CD4-positive, alpha-beta T cell treated with Interleukin-21 for 1 hour (primary cell): ENCODE measurements around the gene GP9.

Source experiments
- DNase-seq: peaks from one replicate; pipeline ENCODE4 v3.0.0-alpha.2; 2020

GP9 gene

DNA sequence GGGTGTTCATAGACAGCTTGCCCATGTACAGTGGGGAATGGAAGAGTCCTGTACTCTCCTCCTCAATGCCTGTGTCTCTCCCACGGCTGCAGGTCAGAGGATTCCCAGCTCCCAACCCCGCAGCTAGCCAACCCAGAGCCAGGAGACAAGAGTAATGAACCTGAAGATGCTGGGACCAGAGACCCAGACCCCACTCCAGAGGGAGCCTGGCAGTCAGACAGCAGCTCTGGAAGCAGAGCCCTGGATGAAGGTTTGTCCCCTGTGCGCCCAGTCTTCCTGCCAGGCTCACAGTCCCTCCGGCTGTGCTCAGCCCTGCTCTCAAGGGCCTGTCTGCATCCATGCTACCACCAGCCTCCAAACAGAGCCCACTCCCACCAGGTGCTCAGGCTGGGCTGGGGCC, 30.0 kb upstream of the GP9 start:
- DNase-seq = no peak

DNA sequence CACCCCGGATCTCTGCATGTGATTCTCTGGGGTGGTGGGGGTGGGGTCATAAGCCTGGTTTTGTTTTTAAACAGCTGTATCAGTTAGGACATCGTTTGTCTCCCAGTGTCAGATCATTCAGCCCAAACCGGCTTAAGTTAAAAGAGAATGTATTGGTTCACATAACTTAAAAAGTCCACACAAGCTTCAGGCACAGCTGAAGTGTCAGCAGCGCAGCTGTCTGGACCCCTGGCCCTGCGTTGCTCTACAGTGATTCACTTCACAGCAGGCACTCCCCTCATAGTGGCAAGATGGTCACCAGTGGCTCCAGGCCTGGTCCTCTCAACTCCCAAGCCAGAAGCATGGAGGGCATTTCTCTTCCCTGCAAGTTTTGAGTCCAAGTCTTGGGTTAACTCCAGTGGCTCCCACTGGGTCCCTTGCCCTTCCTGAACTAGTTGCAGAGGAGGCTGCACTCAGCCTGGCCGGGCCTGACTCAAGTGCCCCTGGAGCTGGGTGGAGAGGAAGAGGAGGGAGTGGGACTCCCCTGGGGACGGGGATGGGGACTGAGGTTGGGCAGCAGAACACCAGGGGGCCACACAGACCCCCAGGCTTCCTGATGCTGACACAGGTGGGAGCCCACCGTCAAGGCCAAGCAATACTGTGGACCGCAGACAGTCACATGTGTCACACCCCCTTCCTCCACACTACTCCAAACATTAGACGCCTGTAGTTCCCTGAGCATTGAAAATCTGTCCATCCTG, 28.9 kb upstream of the GP9 start:
- DNase-seq = no peak

DNA sequence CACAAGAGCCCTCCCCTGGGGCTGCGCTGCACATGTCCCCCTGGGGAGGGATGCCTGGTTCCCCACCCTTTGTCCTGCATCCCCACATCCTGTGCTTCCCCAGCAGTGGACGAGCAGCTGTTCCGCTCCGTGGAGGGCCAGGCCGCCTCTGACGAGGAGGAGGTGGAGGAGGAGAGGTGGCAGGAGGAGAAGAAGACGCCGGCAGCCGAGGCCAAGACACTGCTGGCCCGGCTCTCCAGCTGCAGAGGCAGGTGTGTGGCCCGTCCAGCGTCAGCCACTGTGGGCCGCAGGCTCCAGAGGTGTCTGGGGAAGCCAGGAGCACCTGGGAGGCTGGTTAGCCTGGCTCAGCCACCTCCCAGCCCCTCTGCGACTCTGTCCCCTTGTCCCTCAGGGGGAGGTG, 27.9 kb upstream of the GP9 start:
- DNase-seq = no peak

DNA sequence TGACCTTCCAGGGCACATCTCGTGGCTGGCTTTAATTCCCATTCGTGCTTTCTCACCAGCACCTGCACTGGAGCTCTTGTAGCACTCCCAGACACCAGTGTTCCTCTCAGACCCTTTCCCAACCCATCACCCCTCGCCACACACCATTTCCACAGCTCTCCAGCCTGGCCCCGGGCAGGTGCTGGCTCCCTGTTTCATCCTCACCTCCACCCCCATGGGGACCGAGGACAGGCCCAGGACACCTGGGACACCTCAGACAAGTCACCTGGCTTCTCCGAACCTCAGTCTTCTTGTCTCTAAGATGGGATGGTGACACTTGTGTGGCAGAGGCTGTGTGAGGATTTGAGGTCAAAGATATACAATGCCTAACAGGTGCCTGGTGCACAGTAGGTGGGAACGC, 27.4 kb upstream of the GP9 start:
- no peak for DNase-seq

DNA sequence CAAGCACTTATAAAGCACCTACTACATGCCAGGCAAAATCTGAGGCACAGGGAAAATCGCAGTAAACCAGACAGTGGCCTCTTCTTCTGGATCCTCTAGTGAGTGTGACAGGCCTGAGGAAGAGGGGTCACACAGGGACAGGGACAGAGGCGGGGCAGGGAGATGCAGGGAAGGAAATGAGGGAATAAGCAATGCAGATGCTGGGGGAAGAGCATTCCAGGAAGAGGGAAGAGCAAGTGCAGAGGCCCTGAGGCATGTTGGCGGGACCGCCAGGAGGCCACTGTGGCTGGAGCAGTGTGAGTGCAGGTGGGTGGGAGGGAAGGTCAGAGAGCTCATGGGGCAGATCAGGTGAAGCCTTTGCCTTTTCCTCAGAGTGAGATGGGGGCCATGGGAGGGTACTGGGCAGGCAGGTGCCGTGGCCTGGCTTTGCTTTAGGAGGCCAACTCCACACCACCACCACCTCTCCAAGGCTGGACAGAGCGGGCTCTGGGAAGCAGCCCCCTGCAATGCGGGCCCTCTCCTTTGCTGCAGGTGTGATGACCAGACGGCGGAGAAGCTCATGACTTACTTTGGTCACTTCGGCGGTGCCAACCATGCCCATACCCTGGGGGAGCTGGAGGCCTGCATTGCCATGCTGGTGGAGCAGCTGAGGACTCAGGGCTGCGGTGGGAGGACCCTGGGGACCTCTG, 26.8 kb upstream of the GP9 start:
- no peak for DNase-seq

DNA sequence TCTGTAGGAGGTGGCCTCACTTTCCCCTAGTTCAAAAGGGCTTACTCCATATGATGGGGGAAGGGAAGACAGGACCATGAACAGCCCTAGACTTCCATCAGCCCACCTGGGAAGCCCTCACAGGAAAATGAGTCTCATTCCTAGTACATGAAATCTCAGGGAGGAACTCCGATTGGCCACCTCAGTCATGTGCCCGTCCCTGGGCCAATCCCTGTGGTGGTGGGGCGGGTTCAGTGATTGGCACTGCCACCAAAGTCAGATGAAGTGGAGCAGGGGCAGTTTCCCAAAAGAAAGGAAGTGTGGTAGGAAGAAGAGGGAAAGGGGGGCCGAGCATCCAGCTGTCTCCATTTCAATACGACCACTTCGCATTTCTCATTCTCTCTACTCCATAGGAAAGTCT, 25.9 kb upstream of the GP9 start:
- DNase-seq = no peak

DNA sequence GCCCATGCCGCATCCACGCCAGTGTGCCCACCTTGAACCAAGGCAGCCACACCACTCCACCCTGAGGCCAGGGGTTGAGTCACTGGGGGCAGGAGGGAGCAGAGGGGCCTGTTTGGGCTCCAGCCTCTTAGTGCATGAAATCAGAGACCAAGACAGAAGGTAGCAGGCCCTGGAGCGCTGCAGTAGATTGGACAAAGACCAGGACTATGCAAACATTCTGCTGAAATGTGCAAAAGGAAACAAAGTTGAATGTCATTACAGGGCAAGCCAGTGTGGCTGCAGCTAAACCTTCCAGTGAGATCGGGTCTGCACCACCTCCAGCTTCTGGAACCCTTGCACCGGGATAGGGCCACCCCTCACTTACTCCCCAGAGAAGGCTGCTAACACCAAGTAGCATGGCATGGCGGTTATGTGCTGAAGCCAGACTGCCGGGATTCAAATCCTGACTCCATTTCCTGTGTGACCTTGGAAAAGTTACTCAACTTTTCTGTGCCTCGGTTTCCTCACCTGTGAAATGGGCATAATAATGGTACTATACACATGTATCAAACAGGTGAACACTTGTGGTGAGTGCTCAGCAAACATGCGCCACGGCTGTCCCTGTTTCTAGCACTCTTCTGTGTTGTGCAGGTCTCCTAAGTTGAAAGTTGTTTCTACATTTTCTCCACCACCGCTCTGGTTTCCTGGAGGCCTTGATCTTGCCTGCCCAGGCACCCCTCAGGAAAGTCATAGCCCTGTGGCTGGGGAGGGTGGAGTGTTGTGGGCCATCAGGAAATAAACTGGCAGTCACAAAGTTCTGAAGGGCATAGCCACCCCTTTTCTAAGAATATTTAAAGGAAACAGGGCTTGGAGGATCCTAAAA, 25.0 kb upstream of the GP9 start:
- DNase-seq = no peak

DNA sequence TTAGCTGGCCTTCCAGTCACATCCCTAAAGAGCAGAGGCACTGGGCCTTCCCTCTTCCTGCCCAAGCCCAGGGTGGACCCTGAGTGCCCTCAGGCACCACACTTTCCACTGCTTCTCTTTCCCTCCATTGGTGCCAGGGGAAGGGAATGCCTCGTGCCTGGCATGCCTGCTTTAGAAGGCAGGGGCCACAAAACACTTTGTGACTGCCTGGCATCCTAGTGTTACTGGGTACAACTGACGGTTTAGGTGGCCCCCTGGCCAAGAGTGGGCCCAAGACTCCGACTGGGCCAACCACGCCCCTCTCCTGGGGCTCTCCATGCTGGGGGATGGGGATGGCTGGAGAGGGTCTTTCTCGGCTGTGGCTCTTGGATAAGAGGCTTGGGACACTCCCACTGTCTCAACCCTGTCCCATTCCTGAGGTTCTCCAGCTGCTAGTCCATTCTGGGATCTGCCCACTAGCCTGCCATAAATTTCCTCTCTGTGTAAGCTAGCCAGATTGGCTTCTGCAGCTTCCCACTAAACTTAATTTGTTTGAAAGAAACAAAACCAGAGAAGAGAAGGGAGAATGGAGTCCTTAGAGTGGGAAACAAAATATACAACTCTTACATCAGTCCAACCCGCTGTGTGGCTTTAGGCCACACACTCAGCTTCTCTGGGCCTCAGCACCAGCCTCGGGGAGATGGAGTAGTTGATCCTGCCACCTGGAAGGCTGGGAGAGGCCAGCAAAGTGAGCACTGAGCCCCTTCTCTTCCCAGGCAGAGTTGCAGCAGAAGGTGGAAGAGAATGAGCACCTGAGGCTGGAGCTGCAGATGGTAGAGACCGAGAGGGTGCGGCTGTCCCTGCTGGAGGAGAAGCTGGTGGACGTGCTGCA, 24.1 kb upstream of the GP9 start:
- DNase-seq = no peak

DNA sequence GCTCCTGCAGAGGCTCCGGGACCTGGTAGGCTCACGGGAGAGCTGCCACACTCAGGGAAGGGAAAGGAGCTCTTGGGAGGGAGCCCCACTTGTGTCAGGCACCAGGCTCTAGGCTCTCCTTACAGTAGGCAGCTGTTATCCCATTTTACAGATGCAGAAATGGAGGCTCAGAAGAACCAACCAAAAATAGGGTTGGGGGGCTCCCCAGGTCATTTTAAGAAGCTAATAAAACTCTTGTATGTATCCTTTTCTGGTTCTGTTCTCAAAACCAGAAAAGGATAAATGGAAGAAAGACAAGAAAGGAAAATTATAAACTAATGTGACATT, 23.5 kb upstream of the GP9 start:
- no peak for DNase-seq

DNA sequence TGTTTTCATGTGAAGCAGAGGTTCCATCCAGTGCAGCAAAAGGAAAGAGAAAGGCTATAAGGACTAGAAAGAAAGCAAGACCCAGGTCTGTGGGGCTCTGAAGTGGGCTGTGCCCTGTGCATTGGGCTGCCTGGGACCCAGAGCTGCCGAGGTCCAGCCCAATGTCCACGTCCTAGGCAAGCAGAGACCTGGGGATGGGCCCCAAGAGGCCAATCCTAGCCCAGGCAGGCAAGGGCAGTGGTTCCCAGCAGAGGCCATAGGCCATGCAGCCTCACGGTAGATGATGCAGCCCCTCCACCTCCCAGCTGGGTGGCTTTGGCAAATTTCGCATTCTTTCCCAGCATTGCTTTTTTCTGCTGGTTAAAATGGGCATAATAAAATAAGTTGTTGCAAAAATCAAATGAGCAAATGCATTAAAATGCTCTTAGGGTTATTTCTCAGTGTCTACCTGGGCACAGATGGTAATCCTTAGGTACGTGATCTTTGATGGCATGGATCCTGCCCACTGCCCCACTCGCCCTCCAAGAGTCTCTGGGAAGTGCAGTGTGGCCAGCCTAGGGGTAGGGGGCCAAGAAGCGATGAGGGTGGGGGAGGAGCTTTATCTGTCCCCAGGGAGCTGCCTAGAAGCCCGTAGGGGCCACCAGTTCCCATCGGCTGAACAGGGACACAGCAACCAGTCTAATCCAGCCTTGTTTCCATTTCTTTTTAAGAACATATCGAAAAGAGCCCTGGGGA, 22.3 kb upstream of the GP9 start:
- no peak for DNase-seq

DNA sequence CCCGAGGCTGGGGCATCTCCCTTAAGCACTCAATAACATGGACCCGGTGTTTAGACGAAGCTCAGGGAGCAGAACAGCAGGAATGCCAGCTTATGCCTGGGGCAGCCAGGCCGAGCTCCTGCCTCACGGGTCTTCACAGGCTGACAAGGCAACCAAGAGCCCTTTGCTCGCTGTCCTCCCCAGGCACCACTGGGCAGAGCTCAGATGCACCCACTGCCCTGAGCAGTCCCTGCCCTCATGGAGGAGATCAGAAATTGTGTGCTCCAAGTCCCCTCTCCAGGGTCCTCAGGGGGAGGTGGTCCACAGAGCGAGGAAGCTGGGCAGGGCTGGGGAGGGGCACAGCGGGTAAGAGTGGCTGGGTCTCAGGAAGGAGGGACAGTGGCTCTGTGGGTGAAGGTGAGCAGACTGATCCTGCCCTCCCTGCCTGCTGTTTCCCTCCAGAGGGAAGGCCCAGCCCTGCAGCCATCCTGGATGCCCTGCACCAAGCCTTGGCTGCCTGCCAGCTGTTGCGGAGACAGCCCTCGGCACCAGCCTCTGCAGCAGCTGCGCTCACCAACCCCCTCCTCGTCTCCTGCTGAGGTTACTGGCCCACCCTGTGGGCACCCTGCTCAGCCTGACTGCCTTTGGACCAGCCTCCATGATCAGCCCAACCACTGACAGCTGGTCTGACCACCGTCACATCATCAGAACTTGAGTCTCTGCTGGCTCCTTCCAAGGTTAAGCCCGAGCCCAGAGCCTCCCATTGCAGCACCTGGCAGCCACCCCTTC, 21.1 kb upstream of the GP9 start:
- no peak for DNase-seq

DNA sequence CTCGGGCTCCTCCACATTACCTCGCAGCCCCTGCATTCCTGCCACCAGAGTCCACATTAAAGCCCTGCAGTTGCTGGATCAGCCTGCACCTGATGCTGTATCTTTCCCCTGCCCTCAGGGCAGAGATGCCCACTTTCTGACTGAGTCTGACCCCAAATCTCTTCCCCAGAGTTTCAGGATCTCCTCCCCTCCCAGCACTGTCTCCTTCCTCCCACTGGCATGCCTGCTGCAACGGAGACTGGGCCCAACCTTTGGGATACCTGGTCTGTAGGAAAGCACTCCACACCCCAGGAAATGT, 20.6 kb upstream of the GP9 start:
- DNase-seq = no peak

DNA sequence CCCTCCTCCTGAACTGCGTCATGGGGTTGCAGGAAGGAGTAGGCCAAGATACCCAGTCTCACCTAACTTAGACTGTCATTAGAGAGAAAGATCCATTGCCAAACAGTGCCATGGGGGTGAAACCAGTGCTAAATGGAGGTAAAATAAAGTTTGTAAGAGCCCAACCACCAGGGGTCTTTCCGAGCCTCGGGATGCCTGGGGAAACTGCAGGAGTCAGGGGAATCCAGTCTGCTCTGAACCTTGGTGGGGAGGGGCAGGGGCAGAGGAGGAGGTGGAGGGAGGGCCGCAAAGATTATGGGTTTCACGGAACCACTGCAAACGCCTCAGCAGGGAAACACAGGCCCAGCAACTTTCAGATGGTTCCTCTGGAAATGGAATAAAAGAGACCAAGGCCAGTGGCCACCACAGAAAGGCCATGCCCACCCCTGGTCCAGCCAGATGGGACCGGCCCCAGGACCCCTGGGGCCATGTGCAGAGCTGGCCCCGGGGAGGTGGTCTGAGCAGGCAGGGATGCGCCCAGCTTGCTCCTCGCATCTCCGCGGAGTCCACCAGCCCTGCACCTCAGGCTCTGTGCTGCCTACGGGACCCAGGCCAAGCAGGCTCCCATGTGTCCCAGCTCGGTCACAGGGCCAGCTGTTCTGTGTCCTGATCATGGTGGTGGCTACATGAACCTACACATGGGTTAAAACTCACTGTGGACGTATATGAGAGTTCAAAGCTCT, 19.8 kb upstream of the GP9 start:
- no peak for DNase-seq

DNA sequence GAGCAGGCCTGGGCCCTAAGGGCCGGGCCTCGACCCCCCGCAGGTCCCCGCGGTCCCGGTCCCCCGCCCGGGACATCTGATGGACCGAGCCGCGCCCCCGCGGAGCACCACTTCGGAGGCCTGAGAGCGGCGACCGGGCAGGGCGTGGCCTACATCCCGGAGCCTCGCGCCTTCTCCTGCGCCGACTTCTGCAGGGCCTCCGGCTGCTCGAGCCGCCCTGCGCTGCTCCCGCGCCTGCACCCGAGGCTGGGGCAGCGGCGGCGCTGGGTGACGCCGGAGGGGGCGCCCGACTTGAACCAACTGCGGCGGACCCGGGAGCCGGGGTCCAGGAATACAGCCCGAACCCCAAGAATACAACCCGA, 14.9 kb upstream of the GP9 start:
- peak; percentile 26 for DNase-seq

DNA sequence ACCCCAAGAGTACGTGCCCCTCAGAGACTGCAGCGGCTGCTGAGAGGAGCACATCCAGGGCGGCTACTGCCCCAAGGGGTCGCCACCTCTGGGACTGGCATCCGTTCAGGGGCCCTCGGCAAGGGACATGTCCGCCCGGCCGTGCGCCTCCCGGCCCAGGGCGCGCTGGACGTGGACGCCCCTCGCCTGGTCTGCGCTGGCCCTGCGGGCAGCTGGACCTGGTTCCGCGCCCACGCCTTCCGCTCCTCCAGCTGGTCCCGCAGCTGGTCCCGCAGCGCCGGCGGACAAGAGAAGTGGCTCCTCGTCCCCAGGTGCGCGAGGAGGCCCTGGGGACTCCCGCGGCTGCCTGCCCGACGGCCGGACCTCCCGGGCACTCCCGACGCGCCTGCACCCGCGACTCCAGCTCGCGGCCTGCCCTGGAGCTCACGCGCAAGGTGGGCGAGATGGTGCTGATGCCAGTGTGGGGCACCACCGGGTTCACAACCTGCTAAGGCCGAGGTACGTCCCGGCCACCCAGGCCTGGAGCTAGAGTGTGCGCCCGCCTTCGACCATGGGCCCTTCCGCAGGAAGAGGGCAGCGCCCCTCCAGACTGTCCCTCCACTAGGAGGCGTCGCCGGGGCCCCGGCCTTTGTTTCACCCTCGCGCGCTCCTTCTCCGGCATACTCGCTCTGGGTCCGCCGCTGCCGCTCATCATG, 14.4 kb upstream of the GP9 start:
- no peak for DNase-seq

DNA sequence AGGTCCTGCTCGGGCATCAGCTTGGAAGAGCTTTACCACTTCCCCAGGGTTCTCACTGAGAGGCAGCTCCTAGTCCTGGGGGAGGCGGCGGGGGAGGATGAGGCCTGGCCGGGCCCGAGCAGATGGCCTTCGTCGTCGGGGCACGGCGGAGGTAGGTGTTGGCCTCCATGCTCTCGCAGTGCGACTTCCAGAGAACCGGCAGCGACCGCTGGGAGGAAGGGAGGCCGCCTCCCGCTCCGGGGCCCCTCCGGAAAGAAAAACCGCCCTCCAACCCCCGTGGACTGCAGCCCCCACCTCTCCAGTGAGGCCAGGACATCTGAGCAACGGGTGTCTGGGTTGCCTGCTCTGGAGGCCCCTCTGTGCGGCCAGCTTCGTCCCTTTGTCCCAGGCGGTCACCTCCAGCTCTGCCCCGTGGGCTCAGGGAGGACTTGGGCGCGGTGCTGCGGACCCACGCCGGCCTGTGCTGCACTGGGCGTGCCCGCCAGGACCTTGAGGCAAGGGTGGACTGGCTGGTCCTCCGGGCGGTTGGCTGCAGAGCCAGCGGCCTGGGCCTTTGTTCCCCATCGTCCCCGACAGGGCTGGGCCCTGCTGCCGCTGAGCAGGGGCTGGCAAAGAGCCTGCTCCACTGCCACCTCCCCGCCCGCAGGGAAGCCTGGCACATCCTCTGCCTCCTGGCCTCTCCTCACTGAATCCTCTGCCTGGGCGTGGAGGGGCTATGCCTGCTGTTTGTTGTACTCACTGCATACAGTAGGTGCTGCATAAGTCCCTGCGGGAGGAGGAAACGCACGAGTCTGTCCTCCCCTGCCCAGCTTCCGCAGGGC, 13.6 kb upstream of the GP9 start:
- DNase-seq = no peak

DNA sequence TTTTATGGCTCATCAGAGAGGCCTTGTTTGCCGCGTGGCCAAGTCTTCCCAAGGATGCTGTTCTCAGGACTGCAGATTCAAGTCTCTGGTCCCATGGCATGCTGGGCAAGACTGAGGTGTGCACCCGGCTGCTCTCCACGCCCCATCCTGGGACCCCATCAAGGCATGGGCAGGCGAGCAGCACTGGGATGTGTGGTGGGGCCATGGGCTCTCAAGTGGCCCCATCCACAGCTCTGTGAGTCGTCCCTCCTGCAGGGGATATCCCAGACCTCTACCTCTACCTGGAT, 13.1 kb upstream of the GP9 start:
- no peak for DNase-seq

DNA sequence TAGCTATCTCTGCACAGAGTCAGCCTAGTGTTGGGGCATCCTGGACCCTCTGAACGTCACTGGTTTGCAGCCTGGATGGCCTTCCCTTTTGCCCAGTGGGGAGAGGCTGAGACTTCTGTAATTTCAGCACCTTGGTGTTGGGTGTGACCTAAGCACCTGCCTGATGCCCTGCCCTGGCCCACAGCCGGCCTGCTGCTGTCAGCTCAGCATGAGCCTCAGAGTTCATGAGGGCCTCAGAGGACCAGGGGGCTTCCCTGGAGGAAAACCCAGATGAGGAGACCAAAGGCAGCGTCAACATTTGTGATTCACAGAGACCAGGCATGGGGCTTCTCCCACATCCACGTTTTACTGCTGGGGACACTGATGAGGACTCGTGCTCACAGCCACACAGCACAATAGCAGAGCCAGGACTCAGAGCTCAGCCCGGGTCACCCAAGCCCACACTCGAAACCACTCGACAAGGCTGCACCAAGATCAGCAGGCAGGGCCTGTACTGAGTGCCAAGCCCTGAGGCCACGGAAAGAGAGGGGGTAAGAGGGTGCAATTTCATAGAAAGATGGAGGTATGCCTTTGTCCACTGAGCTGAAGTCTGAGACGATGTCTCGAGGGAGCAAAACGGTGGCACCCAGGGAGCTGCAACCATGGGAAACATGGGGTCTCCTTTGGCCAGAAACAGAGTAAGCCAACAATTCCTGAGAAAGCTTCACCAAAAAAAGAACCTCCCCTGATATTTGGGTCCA, 9.9 kb upstream of the GP9 start:
- DNase-seq = no peak

DNA sequence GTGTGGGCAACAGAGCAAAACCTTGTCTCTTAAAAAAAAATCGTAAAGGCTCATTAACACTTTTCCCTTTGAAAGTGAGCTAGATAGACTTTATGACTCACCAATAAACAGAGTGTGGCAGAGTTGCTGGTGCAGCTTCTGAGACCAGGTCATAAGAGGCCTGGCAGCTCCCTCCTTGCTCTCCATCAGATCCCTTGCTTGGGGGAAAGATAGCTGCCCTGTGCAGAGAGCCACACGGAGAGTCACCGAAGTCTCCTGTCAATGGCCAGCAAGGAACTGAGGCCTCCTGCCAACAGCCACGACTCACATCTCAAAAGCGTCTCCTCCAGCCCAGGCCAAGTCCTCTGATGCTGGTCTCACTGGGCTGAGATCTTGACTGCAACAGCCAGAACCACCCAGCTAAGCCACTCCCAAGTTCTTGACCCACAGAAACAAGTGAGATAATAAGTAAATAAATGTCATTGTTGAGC, 8.7 kb upstream of the GP9 start:
- DNase-seq = no peak
